Measurements from ENCODE around the gene ZDHHC20.

- TF ChIP-seq CTCF (IDR thresholded peaks at IDR 0.05 in 4 of 5, conservative IDR thresholded peaks at IDR 0.05 in 1 of 5) (no peak), POLR2A (IDR thresholded peaks at IDR 0.05) (no peak)
Measured at GRCh38 chr13:21466527-21466926, 7.4 kb upstream of the ZDHHC20 start.
